IMR-90 (cell line): ENCODE data around the gene PRKCE. TPM values are rescaled to one million over a fixed set of nuclear protein-coding genes. Genes with fewer than 3 reads are reported as not detected.

Experiments
- ATAC-seq: fragments of 200-7000 bp; cut with Tn5 transposase; 2 replicates; pipeline ENCODE4 v1.9.1; 2020; ENCODE audit warnings: low read depth, mild to moderate bottlenecking, moderate library complexity
- BruUV-seq: library from RNA; stranded (reverse); fragments of 400-500 nt; replicated peaks from 2 replicates; lab custom pipeline; 2021; lab: Mats Ljungman, UMichigan
- CTCF ChIA-PET: fragments of 300-600 bp; formaldehyde crosslinking; extraction: SDS; loops from one replicate; lab custom pipeline; 2021; ENCODE audit warnings: antibody characterized with exemption; lab: Yijun Ruan, JAX
- POLR2A ChIA-PET: fragments of 300-600 bp; sonication (Branson Sonifier 250); formaldehyde crosslinking; loops from one replicate; lab custom pipeline; 2022; ENCODE audit warnings: antibody characterized with exemption; ENCODE audit not compliant: unreplicated experiment; lab: Charles Lee
- DNase-seq: peaks from one replicate; pipeline ENCODE4 v3.0.0; 2013
- H2AFZ ChIP-seq: replicated peaks from 2 replicates; pipeline ENCODE3; 2013; ENCODE audit warnings: low read length, mild to moderate bottlenecking; ENCODE audit not compliant: poor library complexity
- H2AK5ac ChIP-seq: 2 replicates; pipeline ENCODE4 v1.6.1; 2013; ENCODE audit warnings: low read depth, low read length, inconsistent platforms
- H2AK9ac ChIP-seq: replicated peaks from 2 replicates; pipeline ENCODE3; 2013; ENCODE audit warnings: mild to moderate bottlenecking, low read depth, low read length, moderate library complexity; ENCODE audit not compliant: poor library complexity
- H2BK120ac ChIP-seq: 2 replicates; pipeline ENCODE4 v1.6.1; 2013; ENCODE audit warnings: low read depth, low read length, inconsistent platforms
- H2BK15ac ChIP-seq: 3 replicates; pipeline ENCODE4 v1.6.1; 2013; ENCODE audit warnings: low read depth, low read length, inconsistent platforms
- H2BK20ac ChIP-seq: 2 replicates; pipeline ENCODE4 v1.6.1; 2013; ENCODE audit warnings: low read depth, mild to moderate bottlenecking, inconsistent platforms, low read length, moderate library complexity
- H2BK5ac ChIP-seq: 2 replicates; pipeline ENCODE4 v1.6.1; 2013; ENCODE audit warnings: mild to moderate bottlenecking, low read depth, low read length, inconsistent platforms; ENCODE audit not compliant: poor library complexity, severe bottlenecking
- H3K14ac ChIP-seq: replicated peaks from 2 replicates; pipeline ENCODE4 v1.6.1; 2013; ENCODE audit warnings: low read depth, low read length, inconsistent platforms
- H3K18ac ChIP-seq: 2 replicates; pipeline ENCODE4 v1.6.1; 2013; ENCODE audit warnings: low read depth, low read length, control low read depth
- H3K23ac ChIP-seq: 2 replicates; pipeline ENCODE4 v1.6.1; 2013; ENCODE audit warnings: low read depth, low read length, inconsistent platforms
- H3K27ac ChIP-seq: 2 replicates; pipeline ENCODE4 v1.5.1; 2013; ENCODE audit warnings: mild to moderate bottlenecking, control low read depth, low read length; ENCODE audit not compliant: insufficient read depth
- H3K27me3 ChIP-seq: 2 replicates; pipeline ENCODE4 v1.6.1; 2013; ENCODE audit warnings: low read length; ENCODE audit not compliant: control insufficient read depth, insufficient read depth
- H3K36me3 ChIP-seq: 2 replicates; pipeline ENCODE4 v1.6.1; 2013; ENCODE audit warnings: low read length, mixed read lengths; ENCODE audit not compliant: control insufficient read depth, insufficient read depth
- H3K4ac ChIP-seq: 2 replicates; pipeline ENCODE4 v1.6.1; 2013; ENCODE audit warnings: low read depth, low read length, inconsistent platforms
- H3K4me1 ChIP-seq: 2 replicates; pipeline ENCODE4 v1.6.1; 2013; ENCODE audit warnings: low read length, mixed read lengths; ENCODE audit not compliant: control insufficient read depth, insufficient read depth
- H3K4me2 ChIP-seq: 2 replicates; pipeline ENCODE4 v1.6.1; 2013; ENCODE audit warnings: low read depth, mild to moderate bottlenecking, control low read depth, low read length, moderate library complexity
- H3K4me3 ChIP-seq: 2 replicates; pipeline ENCODE4 v1.5.1; 2013; ENCODE audit warnings: low read depth, mild to moderate bottlenecking, control low read depth, low read length, moderate library complexity; ENCODE audit not compliant: insufficient read depth
- H3K56ac ChIP-seq: 2 replicates; pipeline ENCODE4 v1.6.1; 2013; ENCODE audit warnings: low read length, inconsistent platforms; ENCODE audit not compliant: insufficient read depth; ENCODE audit errors: extremely low read depth
- H3K79me1 ChIP-seq, 2 experiments: 2 replicates each; pipeline ENCODE4 v1.6.1; 2013; ENCODE audit warnings: low read length in 2 of 2, inconsistent platforms in 1 of 2, low read depth in 1 of 2
- H3K9ac ChIP-seq: 2 replicates; pipeline ENCODE4 v1.6.1; 2013; ENCODE audit warnings: low read depth, low read length, control low read depth
- H3K9me1 ChIP-seq: 2 replicates; pipeline ENCODE4 v1.6.1; 2013; ENCODE audit warnings: low read length, inconsistent platforms; ENCODE audit not compliant: insufficient read depth
- H3K9me3 ChIP-seq: 2 replicates; pipeline ENCODE4 v1.6.1; 2013; ENCODE audit warnings: low read length; ENCODE audit not compliant: control insufficient read depth, insufficient read depth
- H4K20me1 ChIP-seq: 2 replicates; pipeline ENCODE4 v1.6.1; 2013; ENCODE audit warnings: low read length, inconsistent platforms; ENCODE audit not compliant: insufficient read depth
- H4K5ac ChIP-seq: 2 replicates; pipeline ENCODE4 v1.6.1; 2013; ENCODE audit warnings: mild to moderate bottlenecking, low read depth, low read length, control low read depth
- H4K8ac ChIP-seq, 2 experiments: 2 replicates each; pipeline ENCODE4 v1.6.1; 2013; ENCODE audit warnings: low read depth in 2 of 2, low read length in 2 of 2, control low read depth in 1 of 2, inconsistent platforms in 1 of 2
- H4K91ac ChIP-seq: 2 replicates; pipeline ENCODE4 v1.6.1; 2013; ENCODE audit warnings: low read depth, low read length, inconsistent platforms; ENCODE audit not compliant: insufficient read depth
- CEBPB ChIP-seq: IDR thresholded peaks from 2 replicates; pipeline ENCODE4 v1.6.1; 2012; ENCODE audit warnings: low read depth, low read length, improper control_type of control experiment
- MAZ ChIP-seq: IDR thresholded peaks from 2 replicates; pipeline ENCODE4 v1.6.1; 2012; ENCODE audit warnings: low read depth, mild to moderate bottlenecking, low read length, improper control_type of control experiment, moderate library complexity, borderline replicate concordance
- RAD21 ChIP-seq: IDR thresholded peaks from 2 replicates; pipeline ENCODE4 v1.6.1; 2012; ENCODE audit warnings: low read length, improper control_type of control experiment
- WGBS, 2 experiments: methylation state at CpG; one replicate each; pipeline versions ENCODE4 v1.1.5 to v1.1.7; 2013; ENCODE audit warnings: missing lambda C conversion rate in 2 of 2; ENCODE audit not compliant: insufficient read length in 1 of 2; ENCODE audit errors: extremely low coverage in 2 of 2; 5-methylcytosine and 5-hydroxymethylcytosine counted together
- dilution Hi-C: fragments of 300-500 bp; cut with HindIII; formaldehyde crosslinking; loops from one replicate; pipeline ENCODE4 v1.14.3; 2018; ENCODE audit warnings: low sequenced_read_pairs; ENCODE audit not compliant: unreplicated experiment
- in situ Hi-C: fragments of 300-500 bp; cut with MboI; formaldehyde crosslinking; loops from 3 replicates; pipeline ENCODE4 v1.14.3; 2019; ENCODE audit warnings: low sequenced_read_pairs, inconsistent platforms, mixed read lengths
- intact Hi-C: fragments of 100-400 bp; cut with micrococcal nuclease; formaldehyde crosslinking; loops from 2 replicates; pipeline ENCODE4 v1.10.0; 2022
- polyA plus RNA-seq, 3 experiments: library from polyadenylated mRNA; depleted of rRNA; stranded (reverse); fragments of >200 nt; gene quantifications; 2 replicates each; pipeline ENCODE4 v1.2.3, GENCODE V29; 2012; ENCODE audit warnings: low replicate concordance in 1 of 3
- total RNA-seq: library from RNA; depleted of rRNA; stranded (reverse); fragments of >200 nt; gene quantifications from 2 replicates; pipeline ENCODE4 v1.2.3, GENCODE V29; 2012

The PRKCE gene
- total and polyA plus RNA-seq, 2 of the 4 experiments (the other 2 are of a cell fraction) = 8.1 to 32.4 TPM

- no peak overlapping the region for H3K4me3 ChIP-seq
- H3K18ac ChIP-seq = no peak overlapping the region
- H4K20me1 ChIP-seq = no peaks in the 10 kb centered on the region
- no peak overlapping the region for H3K9ac ChIP-seq
- H3K23ac ChIP-seq = no peak overlapping the region
- no peak overlapping the region for H3K4ac ChIP-seq
- H4K5ac ChIP-seq = no peak overlapping the region
- in situ Hi-C loops (no loop called here), dilution Hi-C loops (no loop called here), intact Hi-C loops (no loop called here)
- no peak overlapping the region for H3K4me2 ChIP-seq
- H3K14ac ChIP-seq = no peak overlapping the region
- no peak overlapping the region for H4K91ac ChIP-seq
- H2BK15ac ChIP-seq = no peak overlapping the region
- peaks cover 5% of the 10 kb centered on the region for H3K4me1 ChIP-seq
- no peak overlapping the region for H2BK120ac ChIP-seq
- H3K56ac ChIP-seq = no peak overlapping the region
- CTCF ChIA-PET = no interaction called here
- no peak overlapping the region for H2BK20ac ChIP-seq
- no peaks in the 10 kb centered on the region for H3K27me3 ChIP-seq
- H2AK9ac ChIP-seq = no peak overlapping the region
- no peak overlapping the region for H2BK5ac ChIP-seq
- no CpG with 5 or more reads among the region's 5 CpGs for WGBS, 2 experiments
- ATAC-seq = no peak
- H3K9me3 ChIP-seq = no peaks in the 10 kb centered on the region
- H3K79me1 ChIP-seq = no peaks in the 10 kb centered on the region; a peak in 1 of 4 replicates
- DNase-seq = no peak
- H4K8ac ChIP-seq = no peak overlapping the region
- H2AFZ ChIP-seq = no peak overlapping the region
- no TSS peak for BruUV-seq
- TF ChIP-seq RAD21 = no peak
- peak; percentile 78 for TF ChIP-seq CEBPB
- no peak for TF ChIP-seq MAZ
- no peak overlapping the region for H3K27ac ChIP-seq
- H3K36me3 ChIP-seq = peaks cover 2% of the 10 kb centered on the region; the same call in 1 of the 2 replicates
- no peak overlapping the region for H2AK5ac ChIP-seq
- POLR2A ChIA-PET = no interaction called here
- H3K9me1 ChIP-seq = 0 out of 2 replicates have a peak, but pooled peaks cover 4% of the 10 kb centered on the region
Measured at GRCh38 chr2:46032996-46033395, 381.5 kb downstream of the PRKCE start.
